ENCODE results near the gene NDUFAF5.

NDUFAF5 gene

DNA sequence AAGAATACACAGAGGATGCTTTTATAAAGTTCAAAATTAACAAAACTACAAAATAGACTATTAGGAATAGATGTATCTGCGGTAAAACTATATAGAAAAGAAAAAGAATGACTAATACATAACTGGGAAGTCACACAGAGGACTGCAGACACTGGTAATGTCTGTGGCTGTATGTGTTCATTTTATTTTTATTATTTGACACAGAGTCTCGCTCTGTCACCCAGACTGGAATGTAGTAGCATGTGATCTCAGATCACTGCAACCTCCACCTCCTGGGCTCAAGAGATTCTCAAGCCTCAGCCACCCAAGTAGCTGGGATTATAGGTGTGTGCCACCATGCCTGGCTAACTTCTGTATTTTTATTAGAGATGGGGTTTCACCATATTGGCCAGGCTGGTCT lies 39.0 kb upstream of the NDUFAF5 start:
- no peak overlapping the region for H3K9ac ChIP-seq (ENCODE audit: low read length)
- no peak overlapping the region for H3K4me2 ChIP-seq (ENCODE audit: low read depth, low read length, poor library complexity, severe bottlenecking)
- TF ChIP-seq, protein P1, sequence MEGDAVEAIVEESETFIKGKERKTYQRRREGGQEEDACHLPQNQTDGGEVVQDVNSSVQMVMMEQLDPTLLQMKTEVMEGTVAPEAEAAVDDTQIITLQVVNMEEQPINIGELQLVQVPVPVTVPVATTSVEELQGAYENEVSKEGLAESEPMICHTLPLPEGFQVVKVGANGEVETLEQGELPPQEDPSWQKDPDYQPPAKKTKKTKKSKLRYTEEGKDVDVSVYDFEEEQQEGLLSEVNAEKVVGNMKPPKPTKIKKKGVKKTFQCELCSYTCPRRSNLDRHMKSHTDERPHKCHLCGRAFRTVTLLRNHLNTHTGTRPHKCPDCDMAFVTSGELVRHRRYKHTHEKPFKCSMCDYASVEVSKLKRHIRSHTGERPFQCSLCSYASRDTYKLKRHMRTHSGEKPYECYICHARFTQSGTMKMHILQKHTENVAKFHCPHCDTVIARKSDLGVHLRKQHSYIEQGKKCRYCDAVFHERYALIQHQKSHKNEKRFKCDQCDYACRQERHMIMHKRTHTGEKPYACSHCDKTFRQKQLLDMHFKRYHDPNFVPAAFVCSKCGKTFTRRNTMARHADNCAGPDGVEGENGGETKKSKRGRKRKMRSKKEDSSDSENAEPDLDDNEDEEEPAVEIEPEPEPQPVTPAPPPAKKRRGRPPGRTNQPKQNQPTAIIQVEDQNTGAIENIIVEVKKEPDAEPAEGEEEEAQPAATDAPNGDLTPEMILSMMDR (IDR thresholded peaks at IDR 0.05; ENCODE audit: insufficient read depth, low read length, poor library complexity, severe bottlenecking), result no peak
- H3K9me3 ChIP-seq (ENCODE audit: insufficient read depth, low read length), result peaks cover 4% of the 10 kb centered on the region; the same call in 1 of the 2 replicates
- no peaks in the 10 kb centered on the region for H3F3A ChIP-seq (ENCODE audit: insufficient read depth)
- H3K79me2 ChIP-seq (ENCODE audit: insufficient read depth, low read length), result no peaks in the 10 kb centered on the region
- no peak overlapping the region for H3K27ac ChIP-seq (ENCODE audit: low read depth, low read length)
- peaks cover 3% of the 10 kb centered on the region; the same call in 1 of the 2 replicates for H3K36me3 ChIP-seq (ENCODE audit: low read length)
- no peaks in the 10 kb centered on the region for H3K27me3 ChIP-seq (ENCODE audit: low read length)
- H2AFZ ChIP-seq (ENCODE audit: low read depth, low read length, severe bottlenecking), result no peak overlapping the region
- no peaks in the 10 kb centered on the region for H4K20me1 ChIP-seq (ENCODE audit: low read depth, low read length)
- H3K9me2 ChIP-seq (replicated peaks; ENCODE audit: insufficient read depth, low read length), result no peaks in the 10 kb centered on the region
- no peak overlapping the region for H3K4me3 ChIP-seq (ENCODE audit: insufficient read depth, low read length, poor library complexity, severe bottlenecking)

DNA sequence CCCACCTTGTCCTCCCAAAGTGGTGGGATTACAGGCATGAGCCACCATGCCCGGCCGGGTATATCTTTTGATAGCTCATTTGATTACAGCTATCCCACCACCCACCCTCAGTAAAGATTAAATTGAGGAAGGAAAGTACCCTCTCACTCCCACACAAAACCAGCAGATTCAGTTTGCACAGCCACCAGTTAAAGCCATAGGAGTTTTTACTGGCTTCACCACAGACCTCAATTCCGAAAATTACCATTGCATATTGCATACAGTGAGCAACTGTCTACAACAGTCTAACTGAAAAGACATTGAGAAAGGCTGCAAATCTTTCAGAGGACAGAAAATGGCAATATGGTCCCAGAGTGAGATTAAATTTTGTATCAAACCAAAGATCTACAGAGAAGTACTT lies 35.0 kb upstream of the NDUFAF5 start:
- no peaks in the 10 kb centered on the region for H3K9me2 ChIP-seq (replicated peaks; ENCODE audit: insufficient read depth, low read length)
- no peaks in the 10 kb centered on the region for H3K9me3 ChIP-seq (ENCODE audit: insufficient read depth, low read length)
- H3K4me2 ChIP-seq (ENCODE audit: low read depth, low read length, poor library complexity, severe bottlenecking), result no peak overlapping the region
- TF ChIP-seq, protein P1 (IDR thresholded peaks at IDR 0.05; ENCODE audit: insufficient read depth, low read length, poor library complexity, severe bottlenecking), result no peak
- no peak for TF ChIP-seq EZH2phosphoT487 (conservative IDR thresholded peaks at IDR 0.05; ENCODE audit: low read length)
- H3K9ac ChIP-seq (ENCODE audit: low read length), result no peak overlapping the region
- H4K20me1 ChIP-seq (ENCODE audit: low read depth, low read length), result no peaks in the 10 kb centered on the region
- H3K4me3 ChIP-seq (ENCODE audit: insufficient read depth, low read length, poor library complexity, severe bottlenecking), result no peak overlapping the region
- no peak overlapping the region for H3K27ac ChIP-seq (ENCODE audit: low read depth, low read length)
- no peaks in the 10 kb centered on the region for H3K79me2 ChIP-seq (ENCODE audit: insufficient read depth, low read length)
- no peaks in the 10 kb centered on the region for H3K36me3 ChIP-seq (ENCODE audit: low read length)
- H3K27me3 ChIP-seq (ENCODE audit: low read length), result no peaks in the 10 kb centered on the region
- H2AFZ ChIP-seq (ENCODE audit: low read depth, low read length, severe bottlenecking), result no peak overlapping the region
- no peaks in the 10 kb centered on the region for H3F3A ChIP-seq (ENCODE audit: insufficient read depth)

DNA sequence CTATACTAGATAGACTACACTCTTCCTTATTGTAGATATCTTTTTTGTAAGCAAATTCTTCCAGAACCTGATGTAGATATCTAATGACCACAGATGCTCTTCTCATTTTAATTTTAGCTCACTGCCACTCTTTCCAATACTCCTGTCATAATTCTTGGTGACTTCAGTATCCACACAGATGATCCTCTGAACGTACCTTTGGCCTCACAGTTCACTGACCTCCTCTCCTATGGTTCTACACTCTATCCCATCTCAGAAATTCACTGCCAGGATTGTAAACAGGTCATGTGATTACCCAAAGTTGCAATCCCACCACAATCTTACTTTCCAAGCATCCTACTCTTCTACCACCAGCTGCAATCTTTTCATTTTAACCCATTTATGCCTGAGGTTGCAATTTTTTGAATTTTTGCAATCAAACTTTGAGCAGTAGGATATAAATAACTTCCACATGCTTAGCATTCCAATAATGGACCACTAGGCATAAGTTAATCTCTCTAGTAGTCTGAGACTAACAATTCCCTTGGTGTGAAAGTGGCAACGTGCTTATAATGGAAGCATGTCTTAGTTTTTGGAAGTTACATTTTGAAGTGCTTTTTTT lies 31.3 kb upstream of the NDUFAF5 start:
- Histone ChIP-seq H3K9me2 (replicated peaks; ENCODE audit: insufficient read depth, low read length) (no peaks in the 10 kb centered on the region), H3K9me3 (ENCODE audit: insufficient read depth, low read length) (no peaks in the 10 kb centered on the region), H3K36me3 (ENCODE audit: low read length) (0 out of 2 replicates have a peak, but pooled peaks cover 7% of the 10 kb centered on the region), H3K27me3 (ENCODE audit: low read length) (no peaks in the 10 kb centered on the region), H3K27ac (ENCODE audit: low read depth, low read length) (no peak overlapping the region), H3K4me3 (ENCODE audit: insufficient read depth, low read length, poor library complexity, severe bottlenecking) (no peak overlapping the region), H3K79me2 (ENCODE audit: insufficient read depth, low read length) (no peaks in the 10 kb centered on the region), H4K20me1 (ENCODE audit: low read depth, low read length) (no peaks in the 10 kb centered on the region), H2AFZ (ENCODE audit: low read depth, low read length, severe bottlenecking) (no peak overlapping the region), H3K4me2 (ENCODE audit: low read depth, low read length, poor library complexity, severe bottlenecking) (no peak overlapping the region), H3K9ac (ENCODE audit: low read length) (no peak overlapping the region), H3F3A (ENCODE audit: insufficient read depth) (no peaks in the 10 kb centered on the region)
- TF ChIP-seq, protein P1 (IDR thresholded peaks at IDR 0.05; ENCODE audit: insufficient read depth, low read length, poor library complexity, severe bottlenecking), result no peak
- TF ChIP-seq EZH2phosphoT487 (conservative IDR thresholded peaks at IDR 0.05; ENCODE audit: low read length), result no peak

All from SU-DHL-6 (cell line).